HG03460 (cell line): ENCODE results near the gene ZNF439.
"Not testable (repeated sequence)": the region's sequence is repeated elsewhere in the genome, so short reads cannot be mapped to it uniquely, and the experiment has no call there.

ENCODE experiments used
- ATAC-seq: cut with Tn5 transposase; IDR thresholded peaks from one replicate; pipeline ENCODE4 v1.9.1; 2021; ENCODE audit not compliant: unreplicated experiment

The ZNF439 gene

DNA sequence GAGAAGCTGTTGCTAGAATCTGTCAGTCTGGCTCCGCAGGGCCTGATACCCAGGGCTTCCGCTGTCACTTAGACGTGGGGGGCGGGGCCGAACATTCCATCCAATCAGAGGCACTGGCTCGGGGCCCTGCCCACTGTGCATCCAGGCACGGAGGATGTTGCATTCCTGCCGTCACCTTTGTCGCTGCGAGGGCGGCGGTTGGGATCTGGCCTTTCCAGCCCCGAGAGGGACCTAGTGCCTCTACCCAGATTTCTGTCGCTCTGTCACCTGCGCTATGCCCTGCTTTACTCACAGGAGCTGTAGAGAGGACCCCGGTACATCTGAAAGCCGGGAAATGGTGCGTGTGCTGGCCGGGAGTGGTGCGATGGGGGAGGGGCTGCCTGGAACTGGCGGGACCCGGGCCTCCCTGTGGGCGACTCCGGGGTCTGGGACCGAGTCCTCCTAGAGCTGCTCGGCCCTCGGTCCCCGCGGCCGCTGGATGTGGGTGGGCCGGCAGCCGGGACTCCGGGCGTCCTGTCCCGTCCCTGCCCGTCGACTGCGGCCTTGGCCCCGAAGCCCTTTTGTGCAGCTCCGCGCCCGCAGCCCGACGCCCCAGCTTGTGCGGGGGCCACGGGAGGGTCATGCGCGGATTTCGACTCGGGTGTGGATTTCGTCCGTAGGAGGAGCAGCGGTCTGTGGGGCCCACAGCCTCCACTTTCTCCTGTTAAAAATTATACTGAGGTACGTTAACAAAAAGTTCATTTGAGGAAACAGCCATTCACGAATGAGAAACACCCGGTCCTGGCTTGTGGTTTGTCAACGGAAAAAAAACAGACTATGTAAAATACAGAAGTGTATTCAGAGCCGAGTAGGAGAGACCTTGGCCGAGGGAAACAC, at the start of gene ZNF439:
Gene ZNF439 (plus strand): TSS at position 133 of the 876 bp plus-strand sequence. CDS start 142 bp downstream, at position 275.
- ATAC-seq = peak; percentile 94

DNA sequence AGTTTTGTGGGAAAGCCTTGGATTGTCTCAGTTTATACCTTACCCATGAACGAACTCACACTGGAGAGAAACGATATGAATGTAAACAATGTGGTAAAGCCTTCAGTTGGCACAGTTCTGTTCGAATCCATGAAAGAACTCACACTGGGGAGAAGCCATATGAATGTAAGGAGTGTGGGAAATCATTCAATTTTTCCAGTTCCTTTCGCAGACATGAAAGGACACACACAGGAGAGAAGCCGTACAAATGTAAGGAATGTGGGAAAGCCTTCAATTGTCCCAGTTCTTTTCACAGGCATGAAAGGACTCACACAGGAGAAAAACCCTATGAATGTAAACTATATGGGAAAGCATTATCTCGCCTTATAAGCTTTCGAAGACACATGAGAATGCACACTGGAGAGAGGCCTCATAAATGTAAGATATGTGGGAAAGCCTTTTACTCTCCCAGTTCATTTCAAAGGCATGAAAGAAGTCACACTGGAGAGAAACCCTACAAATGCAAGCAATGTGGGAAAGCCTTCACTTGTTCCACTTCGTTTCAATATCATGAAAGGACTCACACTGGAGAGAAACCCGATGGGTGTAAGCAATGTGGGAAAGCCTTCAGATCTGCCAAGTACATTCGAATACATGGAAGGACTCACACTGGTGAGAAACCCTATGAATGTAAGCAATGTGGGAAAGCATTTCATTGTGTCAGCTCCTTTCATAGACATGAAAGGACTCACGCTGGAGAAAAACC, 42.0 kb upstream of the ZNF439 start:
- ATAC-seq = no peak

DNA sequence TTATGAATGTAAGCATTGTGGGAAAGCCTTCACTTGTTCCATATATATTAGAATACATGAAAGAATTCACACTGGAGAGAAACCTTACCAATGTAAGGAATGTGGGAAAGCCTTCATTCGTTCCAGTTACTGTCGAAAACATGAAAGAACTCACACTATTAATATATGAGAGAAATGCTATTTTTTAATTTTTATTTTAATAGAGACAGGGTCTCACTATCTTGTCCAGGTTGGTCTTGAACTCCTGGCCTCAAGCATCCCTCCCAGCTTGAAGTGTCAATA, 41.5 kb upstream of the ZNF439 start:
- ATAC-seq = no peak

DNA sequence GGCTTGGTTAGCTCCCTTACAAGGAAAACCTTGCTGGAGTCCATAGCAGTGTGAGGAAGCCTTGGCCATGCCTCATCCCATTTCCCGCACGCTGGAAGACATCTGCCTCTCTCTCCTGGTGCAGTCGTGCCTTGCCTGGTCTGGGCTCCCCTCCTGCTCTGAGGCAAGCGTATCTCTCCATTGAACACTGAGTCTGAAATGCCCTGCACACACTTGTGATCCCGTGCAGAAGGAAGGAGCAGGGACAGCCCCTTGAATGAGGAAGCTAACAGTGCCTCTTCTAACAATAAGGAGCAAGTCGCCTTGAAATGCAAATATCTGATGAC, 34.9 kb upstream of the ZNF439 start:
- ATAC-seq = peak; percentile 42

DNA sequence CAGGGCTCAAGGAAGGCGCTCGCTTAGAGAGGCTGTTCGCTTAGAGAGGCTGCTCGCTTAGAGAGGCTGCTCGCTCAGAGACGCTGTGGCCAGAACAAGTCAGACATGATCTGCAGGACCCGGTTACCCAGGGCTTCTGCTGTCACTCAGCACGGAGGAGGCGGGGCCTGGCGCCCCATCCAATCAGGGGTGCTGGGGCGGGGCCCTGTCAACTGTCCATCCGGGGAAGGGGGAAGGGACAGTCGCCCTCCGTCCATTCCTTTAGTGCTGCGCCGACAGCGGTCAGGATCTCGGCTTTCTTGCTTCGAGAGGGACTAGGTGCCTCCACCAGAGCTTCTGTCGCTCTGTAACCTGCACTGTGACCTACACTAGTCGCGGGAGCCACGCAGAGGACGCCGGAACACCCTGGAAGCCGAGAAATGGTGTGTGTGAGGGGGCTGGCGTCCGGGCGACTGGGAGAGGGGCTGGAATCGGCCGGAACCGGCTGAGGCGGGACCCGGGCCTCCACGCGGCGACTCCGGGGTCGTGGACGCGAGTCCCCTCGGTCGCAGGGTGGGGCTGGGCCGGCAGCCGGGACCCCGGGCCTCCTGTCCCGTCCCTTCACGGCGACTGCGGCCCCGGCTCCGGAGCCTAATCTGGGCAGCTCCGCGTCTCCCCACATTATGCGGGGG, 34.4 kb upstream of the ZNF439 start, which contains the start of gene ZNF440:
Gene ZNF440 (plus strand): TSS at position 245 of the 671 bp plus-strand sequence. CDS start 175 bp downstream, at position 420.
- peak; percentile 98 for ATAC-seq

DNA sequence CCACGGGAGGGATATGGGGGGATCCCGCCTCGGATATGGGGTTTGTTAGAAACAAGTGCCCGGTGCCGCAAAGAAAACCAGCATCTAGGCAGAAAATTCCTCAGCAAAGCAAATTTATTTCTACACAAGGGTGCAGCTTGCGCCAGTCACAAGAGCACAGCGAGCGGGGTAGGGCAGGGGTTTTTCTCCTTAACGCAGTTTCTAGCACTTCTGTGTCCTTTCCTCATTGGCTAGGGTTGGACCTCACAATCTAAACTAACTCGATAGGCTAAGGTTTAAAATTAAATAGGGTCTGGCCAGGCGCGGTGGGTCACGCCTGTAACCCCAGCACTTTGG, 33.9 kb upstream of the ZNF439 start:
- no peak for ATAC-seq

DNA sequence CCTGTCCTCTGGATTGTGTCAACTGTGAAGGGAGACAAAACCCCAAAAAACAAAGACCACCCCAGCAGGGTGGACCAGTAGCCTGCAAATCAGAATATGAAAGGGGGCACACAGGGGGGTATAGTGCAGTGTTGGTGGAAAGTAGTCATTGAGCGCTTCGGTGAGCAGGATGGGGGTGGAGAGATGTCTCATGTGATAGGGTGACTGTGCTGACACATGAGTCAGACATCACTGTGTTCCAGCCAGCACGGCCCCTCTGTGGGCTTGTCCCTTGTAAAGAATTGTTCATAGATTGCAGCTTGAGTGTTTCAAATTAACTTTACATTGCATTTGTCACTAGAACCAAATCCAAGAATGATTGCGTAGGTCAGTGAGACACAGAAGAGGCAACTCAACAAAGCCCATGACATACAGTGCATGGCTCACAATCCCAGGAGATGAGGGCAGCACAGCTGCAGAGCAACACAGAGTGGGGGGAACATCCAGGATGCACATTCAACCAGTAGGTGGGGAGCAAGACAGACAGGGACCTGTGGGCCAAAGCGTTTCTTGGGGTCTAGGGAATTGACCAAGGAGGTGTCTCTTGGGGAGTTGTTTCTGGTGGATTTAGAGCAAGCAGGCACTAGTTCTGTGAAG, 26.9 kb upstream of the ZNF439 start:
- ATAC-seq = no peak

DNA sequence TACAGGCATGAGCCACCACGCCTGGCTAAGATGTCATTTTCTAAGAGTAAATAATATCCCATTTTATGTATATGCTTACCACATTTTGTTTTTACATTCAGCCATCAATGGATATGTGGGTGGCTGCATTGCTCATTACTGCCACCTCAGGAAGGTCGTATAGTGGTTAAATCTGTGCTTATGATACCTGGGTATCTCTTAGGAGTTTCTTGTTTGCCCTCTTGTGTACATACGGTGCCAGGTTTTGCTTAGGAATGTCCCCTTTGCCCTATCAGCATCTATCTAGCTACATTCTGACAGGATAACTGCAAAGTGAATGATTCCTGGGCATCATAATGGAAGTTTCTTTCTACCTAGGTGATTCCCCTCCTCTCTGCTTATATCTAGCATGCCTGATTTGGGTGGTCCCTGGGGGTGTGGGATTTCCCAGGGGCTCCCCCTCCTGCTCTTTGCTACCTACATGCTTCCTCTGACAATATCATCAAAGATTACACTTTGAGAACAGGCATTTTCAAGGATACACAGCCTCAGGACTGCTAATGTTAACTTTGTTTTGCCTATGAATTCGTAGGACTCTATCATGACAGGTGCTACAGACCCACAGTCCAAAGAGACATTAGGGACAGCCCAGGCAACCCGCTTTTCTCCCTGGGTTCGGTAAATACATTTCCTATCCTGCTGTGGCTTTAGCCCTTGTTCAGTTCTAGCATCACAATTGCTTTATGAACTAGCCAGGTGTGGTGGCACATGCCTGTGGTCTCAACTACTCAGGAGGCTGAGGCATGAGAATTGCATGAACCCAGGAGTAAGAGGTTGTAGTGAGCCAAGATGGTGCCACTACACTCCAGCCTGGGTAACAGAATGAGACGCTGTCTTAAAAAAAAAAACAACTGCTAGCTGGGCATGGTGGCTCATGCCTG, 19.3 kb upstream of the ZNF439 start:
- not testable (repeated sequence) for ATAC-seq

DNA sequence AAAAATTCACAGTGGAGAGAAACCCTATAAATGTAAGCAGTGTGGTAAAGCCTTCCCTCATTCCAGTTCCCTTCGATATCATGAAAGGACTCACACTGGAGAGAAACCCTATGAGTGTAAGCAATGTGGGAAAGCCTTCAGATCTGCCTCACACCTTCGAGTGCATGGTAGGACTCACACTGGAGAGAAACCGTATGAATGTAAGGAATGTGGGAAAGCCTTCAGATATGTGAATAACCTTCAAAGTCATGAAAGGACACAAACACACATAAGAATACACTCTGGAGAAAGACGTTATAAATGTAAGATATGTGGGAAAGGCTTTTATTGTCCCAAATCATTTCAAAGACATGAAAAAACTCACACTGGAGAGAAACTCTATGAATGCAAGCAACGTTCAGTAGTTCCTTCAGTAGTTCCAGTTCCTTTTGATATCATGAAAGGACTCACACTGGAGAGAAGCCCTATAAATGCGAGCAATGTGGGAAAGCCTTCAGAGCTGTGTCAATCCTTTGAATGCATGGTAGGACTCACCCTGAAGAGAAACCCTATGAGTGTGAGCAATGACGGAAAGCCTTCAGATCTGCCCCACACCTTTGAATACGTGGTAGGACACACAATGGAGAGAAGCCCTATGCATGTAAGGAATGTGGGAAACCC, 16.1 kb upstream of the ZNF439 start:
- ATAC-seq = no peak

DNA sequence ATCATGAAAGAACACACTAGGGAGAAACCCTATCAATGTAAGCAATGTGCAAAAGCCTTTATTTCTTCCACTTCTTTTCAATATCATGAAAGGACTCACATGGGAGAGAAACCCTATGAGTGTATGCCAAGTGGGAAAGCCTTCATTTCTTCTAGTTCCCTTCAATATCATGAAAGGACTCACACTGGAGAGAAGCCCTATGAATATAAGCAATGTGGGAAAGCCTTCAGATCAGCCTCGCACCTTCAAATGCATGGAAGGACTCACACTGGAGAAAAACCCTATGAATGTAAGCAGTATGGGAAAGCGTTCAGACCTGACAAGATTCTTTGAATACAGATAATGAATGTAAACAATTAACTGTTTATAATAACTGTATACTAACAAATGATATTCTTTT, 15.0 kb upstream of the ZNF439 start:
- no peak for ATAC-seq

DNA sequence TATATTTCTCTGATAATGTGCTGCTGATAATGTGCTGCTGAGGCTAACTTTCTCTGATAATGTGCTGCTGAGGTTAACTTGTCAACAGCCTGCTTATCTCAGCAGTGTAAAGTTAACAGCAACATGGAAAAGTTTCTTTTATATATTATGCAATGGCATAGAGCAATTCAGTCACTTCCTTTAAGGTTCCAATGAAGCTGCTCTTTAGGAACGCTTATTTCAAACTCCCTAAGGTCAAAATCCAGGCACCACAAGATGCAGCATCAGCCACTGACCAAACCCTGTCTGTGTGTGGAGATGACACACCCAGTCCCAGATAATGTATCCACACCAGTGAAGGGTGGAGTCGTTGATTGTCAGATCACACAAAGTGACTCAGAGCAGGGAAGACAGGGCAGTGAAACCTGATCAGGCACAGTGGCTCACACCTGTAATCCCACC, 12.9 kb upstream of the ZNF439 start:
- ATAC-seq = not testable (repeated sequence)

DNA sequence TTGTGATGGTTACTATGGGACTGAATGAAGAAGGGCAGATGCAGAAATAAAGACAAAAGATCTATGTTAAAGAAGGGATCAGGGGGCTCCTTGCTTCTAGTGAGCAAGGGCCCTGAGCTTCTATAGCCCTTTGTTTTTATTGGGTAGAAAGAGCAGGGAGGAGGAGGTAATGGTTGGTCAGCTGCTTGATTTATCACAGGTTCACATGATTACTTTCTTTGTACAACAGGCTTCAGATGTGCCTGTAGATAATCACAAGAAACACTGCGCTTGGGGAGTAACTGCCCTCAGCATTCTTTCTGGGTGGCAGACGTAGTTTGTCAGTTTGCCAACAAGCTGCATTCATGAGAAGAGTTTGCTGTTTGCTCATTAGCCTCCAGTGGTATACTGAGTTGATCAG, 4.8 kb upstream of the ZNF439 start:
- no peak for ATAC-seq

DNA sequence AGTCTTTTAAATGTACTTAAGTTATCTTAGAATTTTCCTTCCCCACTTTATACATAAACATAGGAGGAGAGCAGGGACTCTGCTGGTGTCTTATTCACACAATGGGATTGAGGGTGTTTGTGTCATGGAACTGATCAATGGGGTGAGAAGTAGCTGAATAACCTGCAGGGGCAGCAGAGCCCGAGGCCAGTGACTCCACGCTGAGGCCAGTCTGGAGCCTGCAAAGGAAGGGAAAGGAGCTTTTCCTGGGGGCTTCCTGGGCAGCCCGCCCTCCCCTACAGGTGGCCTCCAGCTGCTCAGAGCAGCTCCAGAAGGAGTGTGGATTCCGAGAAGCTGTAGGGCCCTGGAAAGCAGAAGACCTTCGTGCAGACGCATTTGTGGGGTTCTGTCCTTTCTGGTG, 911 bp upstream of the ZNF439 start:
- ATAC-seq = not testable (repeated sequence)

DNA sequence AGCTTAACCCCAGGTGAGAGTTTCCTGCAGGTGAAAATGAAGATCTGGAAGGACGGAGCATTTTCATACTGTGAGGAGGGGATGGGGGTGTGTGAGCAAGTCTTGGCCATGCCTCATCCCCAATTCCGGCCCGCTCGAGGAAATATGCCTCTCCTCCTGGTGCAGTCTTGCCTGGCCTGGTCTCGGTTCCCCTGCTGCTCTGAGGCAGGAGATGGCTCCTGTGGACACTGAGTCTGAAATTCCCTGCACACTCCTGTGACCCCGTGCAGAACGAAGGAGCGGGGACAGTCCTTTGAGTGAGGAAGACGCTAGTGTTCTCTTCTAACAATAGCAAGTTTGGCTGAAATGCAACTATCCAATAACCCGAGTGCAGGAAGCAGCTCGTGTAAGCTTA, 329 bp upstream of the ZNF439 start:
- ATAC-seq = no peak

DNA sequence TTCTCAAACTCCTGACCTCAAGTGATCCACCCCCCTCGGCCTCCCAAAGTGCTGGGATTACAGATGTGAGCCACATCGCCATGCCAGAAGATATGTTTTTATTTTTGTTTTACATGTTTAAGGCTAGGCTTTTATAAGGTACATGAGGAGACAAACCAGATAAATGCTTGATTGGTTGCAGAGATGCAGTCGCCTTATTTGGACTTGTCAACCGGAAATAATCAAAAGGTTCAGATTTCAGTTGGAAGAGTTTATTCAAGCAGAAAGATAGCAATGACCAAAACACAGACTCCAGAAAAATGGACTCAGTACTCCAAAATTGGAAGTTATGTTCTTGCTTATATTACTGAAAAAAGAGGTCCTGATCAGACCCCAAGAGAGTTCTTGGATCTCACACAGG, 1.8 kb downstream of the ZNF439 start:
- ATAC-seq = not testable (repeated sequence)

DNA sequence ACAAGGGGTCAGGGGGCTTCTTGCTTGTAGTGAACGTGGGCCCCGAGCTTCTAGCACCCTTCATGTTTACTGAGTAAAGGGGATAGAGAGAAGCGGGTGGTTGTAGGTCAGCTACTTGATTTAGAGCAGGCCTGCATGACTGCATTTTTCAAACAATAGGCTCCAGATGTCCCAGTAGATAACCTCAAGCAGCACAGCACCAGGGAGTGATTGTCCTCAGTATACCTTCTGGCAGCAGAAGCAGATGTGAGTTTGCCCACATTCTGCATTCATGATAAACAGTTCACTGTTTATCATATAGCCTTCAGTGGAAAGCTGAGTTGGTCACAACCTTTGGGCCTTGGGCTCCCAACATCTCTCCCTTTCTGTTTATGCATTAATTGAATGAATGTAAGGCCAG, 4.8 kb downstream of the ZNF439 start:
- no peak for ATAC-seq

DNA sequence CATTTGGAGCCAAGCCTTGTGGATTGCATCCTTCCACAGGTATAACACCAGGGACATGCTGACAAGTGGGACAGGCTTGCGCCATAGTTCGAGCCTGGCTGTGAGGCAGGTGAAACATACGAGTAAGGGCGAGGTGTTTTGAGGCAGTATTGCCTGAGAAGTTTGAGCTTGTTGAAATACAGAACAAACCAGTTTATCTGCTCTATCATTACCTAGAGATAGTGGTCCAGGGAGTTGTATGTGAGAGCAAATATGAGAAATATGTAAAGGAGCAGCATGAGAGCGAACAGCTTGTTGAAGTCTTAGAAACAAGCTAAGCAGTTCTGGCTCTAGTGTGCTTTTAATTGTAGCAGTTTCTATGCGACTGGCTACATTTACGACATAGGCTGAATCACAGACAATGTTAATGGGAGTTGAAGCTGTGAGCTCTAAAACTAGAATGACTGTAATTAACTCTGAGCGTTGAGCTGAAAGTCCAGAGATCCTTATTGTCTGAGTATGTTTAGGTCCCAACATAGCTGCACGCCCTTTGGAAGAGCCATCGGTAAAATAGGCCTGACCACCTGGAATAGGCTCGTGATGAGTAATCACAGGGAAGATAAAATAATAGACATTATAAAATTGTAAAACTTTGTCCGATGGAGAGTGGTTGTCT, 8.2 kb downstream of the ZNF439 start:
- ATAC-seq = no peak

DNA sequence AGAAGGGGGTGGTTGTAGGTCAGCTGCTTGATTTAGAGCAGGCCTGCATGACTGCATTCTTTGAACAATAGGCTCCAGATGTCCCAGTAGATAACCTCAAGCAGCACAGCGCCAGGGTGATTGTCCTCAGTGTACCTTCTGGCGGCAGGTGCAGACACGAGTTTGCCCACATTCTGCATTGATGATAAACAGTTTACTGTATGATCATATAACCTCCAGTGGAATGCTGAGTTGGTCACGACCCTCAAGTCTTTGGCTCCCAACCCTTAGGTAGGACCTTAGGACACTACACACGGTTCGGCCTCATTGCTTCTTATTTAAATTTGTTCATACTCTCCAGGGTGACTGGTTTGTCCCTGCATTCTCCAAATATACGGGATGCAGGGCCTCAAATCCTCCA, 12.2 kb downstream of the ZNF439 start:
- ATAC-seq = no peak

DNA sequence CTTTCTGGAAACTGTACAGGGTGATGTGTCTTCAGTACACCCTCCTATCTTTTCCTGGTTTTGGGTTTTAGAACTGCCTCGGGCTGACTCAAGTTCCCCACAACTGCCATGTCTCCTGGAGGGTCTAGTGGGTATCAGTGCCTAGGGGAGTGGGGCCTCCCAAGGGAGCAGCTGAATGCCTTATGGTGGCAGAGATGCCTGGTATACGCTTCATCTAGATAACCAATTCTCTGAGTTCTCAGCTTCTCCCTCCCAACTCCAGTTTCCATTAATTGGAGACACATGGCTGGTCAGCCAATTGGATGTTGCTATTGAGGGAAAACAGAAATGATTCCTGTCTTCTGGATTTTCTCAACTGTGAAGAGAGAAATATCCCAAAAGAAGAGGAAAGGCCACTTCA, 12.8 kb downstream of the ZNF439 start:
- ATAC-seq = no peak
